HEK293 (cell line): ENCODE data around the gene ZNF556.

Experiments used
- CTCF ChIA-PET: fragments of 350-600 bp; formaldehyde crosslinking; extraction: SDS; loops from one replicate; lab custom pipeline; 2021; ENCODE audit warnings: antibody characterized with exemption; lab: Yijun Ruan, JAX
- POLR2A ChIA-PET: fragments of 300-600 bp; formaldehyde crosslinking; extraction: SDS; loops from one replicate; lab custom pipeline; 2020; ENCODE audit warnings: antibody characterized with exemption, inconsistent platforms; lab: Yijun Ruan, JAX
- H3K27ac ChIP-seq: fragments of 200-500 bp; sonication (Bioruptor generic); 2 replicates; pipeline ENCODE4 v1.5.1; 2014; ENCODE audit warnings: low read depth, low read length, control low read depth, inconsistent platforms; ENCODE audit errors: extremely low read depth
- H3K36me3 ChIP-seq, 2 experiments: fragments of 200-500 bp in 1 of 2; sonication (Bioruptor generic) in 1 of 2; 1 replicate in 1 of 2; 2 replicates in 1 of 2; pipeline ENCODE4 v1.5.1; 2014 to 2017; ENCODE audit warnings: inconsistent platforms in 2 of 2, low read length in 2 of 2; ENCODE audit not compliant: control insufficient read depth in 2 of 2, insufficient read depth in 1 of 2
- H3K4me1 ChIP-seq: fragments of 200-500 bp; sonication (Bioruptor generic); 2 replicates; pipeline ENCODE4 v1.5.1; 2014; ENCODE audit warnings: mild to moderate bottlenecking, low read length, inconsistent platforms; ENCODE audit not compliant: control insufficient read depth, insufficient read depth
- H3K4me3 ChIP-seq: 2 replicates; pipeline ENCODE4 v1.5.1; 2011; ENCODE audit warnings: low read depth, mild to moderate bottlenecking, control low read depth, low read length, moderate library complexity
- H3K9me3 ChIP-seq: fragments of 200-500 bp; sonication (Bioruptor generic); 2 replicates; pipeline ENCODE4 v1.5.1; 2014; ENCODE audit warnings: low read depth, low read length, inconsistent platforms; ENCODE audit not compliant: control insufficient read depth, insufficient read depth
- CTCF ChIP-seq: fragments of 450-650 bp; formaldehyde crosslinking; IDR thresholded peaks from 2 replicates; pipeline ENCODE4 v1.5.1; 2016; ENCODE audit warnings: missing biosample characterization, missing genetic modification characterization
- GLIS2 ChIP-seq: fragments of 450-650 bp; formaldehyde crosslinking; IDR thresholded peaks from 2 replicates; pipeline ENCODE4 v1.5.1; 2016; ENCODE audit warnings: missing biosample characterization, missing genetic modification characterization
- KLF17 ChIP-seq: fragments of 450-650 bp; formaldehyde crosslinking; IDR thresholded peaks from 2 replicates; pipeline ENCODE4 v1.5.1; 2016; ENCODE audit warnings: missing biosample characterization, missing genetic modification characterization
- KLF7 ChIP-seq: fragments of 450-650 bp; formaldehyde crosslinking; IDR thresholded peaks from 2 replicates; pipeline ENCODE4 v1.5.1; 2016; ENCODE audit warnings: missing biosample characterization, missing genetic modification characterization, borderline replicate concordance
- MYNN ChIP-seq: fragments of 450-650 bp; formaldehyde crosslinking; IDR thresholded peaks from 2 replicates; pipeline ENCODE4 v1.5.1; 2016; ENCODE audit warnings: missing biosample characterization, missing genetic modification characterization, borderline replicate concordance
- PRDM10 ChIP-seq: fragments of 450-650 bp; formaldehyde crosslinking; IDR thresholded peaks from 2 replicates; pipeline ENCODE4 v1.5.1; 2016; ENCODE audit warnings: missing biosample characterization, missing genetic modification characterization
- SALL2 ChIP-seq: fragments of 450-650 bp; formaldehyde crosslinking; IDR thresholded peaks from 2 replicates; pipeline ENCODE4 v1.5.0; 2017; ENCODE audit warnings: missing biosample characterization, mild to moderate bottlenecking, missing genetic modification characterization, borderline replicate concordance
- SCRT2 ChIP-seq: fragments of 450-650 bp; formaldehyde crosslinking; IDR thresholded peaks from 2 replicates; pipeline ENCODE4 v1.5.1; 2016; ENCODE audit warnings: missing biosample characterization, missing genetic modification characterization
- TRIM28 ChIP-seq: IDR thresholded peaks from 2 replicates; pipeline ENCODE4 v1.6.1; 2011; ENCODE audit warnings: low read length, control low read depth, borderline replicate concordance
- WT1 ChIP-seq: fragments of 450-650 bp; formaldehyde crosslinking; IDR thresholded peaks from 2 replicates; pipeline ENCODE4 v1.5.1; 2016; ENCODE audit warnings: missing biosample characterization, missing genetic modification characterization
- YY1 ChIP-seq: fragments of 450-650 bp; formaldehyde crosslinking; IDR thresholded peaks from 2 replicates; pipeline ENCODE4 v1.5.1; 2018; ENCODE audit warnings: missing biosample characterization, missing genetic modification characterization
- ZFP3 ChIP-seq: fragments of 450-650 bp; formaldehyde crosslinking; IDR thresholded peaks from 2 replicates; pipeline ENCODE4 v1.5.1; 2016; ENCODE audit warnings: low read depth, missing biosample characterization, missing genetic modification characterization
- ZNF157 ChIP-seq: fragments of 450-650 bp; formaldehyde crosslinking; IDR thresholded peaks from 2 replicates; pipeline ENCODE4 v1.5.1; 2016; ENCODE audit warnings: missing biosample characterization, missing genetic modification characterization
- ZNF19 ChIP-seq: fragments of 450-650 bp; formaldehyde crosslinking; IDR thresholded peaks from 2 replicates; pipeline ENCODE4; 2016; ENCODE audit warnings: missing biosample characterization, missing genetic modification characterization, low read depth
- ZNF274 ChIP-seq, 2 experiments: fragments of 200-500 bp in 1 of 2; fragments of 450-650 bp in 1 of 2; sonication (Bioruptor generic) in 1 of 2; formaldehyde crosslinking in 1 of 2; IDR thresholded peaks; 2 replicates each; pipeline versions ENCODE4 v1.5.1 to v1.6.1; 2014 to 2016; ENCODE audit warnings: borderline replicate concordance in 1 of 2, inconsistent platforms in 1 of 2, low read length in 1 of 2, missing biosample characterization in 1 of 2, missing genetic modification characterization in 1 of 2
- ZNF280C ChIP-seq: fragments of 450-650 bp; formaldehyde crosslinking; IDR thresholded peaks from 2 replicates; pipeline ENCODE4 v1.5.1; 2016; ENCODE audit warnings: missing biosample characterization, missing genetic modification characterization
- ZNF302 ChIP-seq: fragments of 450-650 bp; formaldehyde crosslinking; IDR thresholded peaks from 2 replicates; pipeline ENCODE4 v1.5.1; 2016; ENCODE audit warnings: missing biosample characterization, missing genetic modification characterization, low read depth
- ZNF350 ChIP-seq: fragments of 450-650 bp; formaldehyde crosslinking; IDR thresholded peaks from 2 replicates; pipeline ENCODE4 v1.5.0; 2017; ENCODE audit warnings: missing biosample characterization, mild to moderate bottlenecking, missing genetic modification characterization
- ZNF433 ChIP-seq: fragments of 450-650 bp; formaldehyde crosslinking; IDR thresholded peaks from 2 replicates; pipeline ENCODE4 v1.5.1; 2016; ENCODE audit warnings: missing biosample characterization, missing genetic modification characterization, low read depth
- ZNF654 ChIP-seq: fragments of 450-650 bp; formaldehyde crosslinking; IDR thresholded peaks from 2 replicates; pipeline ENCODE4 v1.5.1; 2016; ENCODE audit warnings: low read depth, missing biosample characterization, missing genetic modification characterization
- ZNF660 ChIP-seq: fragments of 450-650 bp; IDR thresholded peaks from 2 replicates; pipeline ENCODE4 v1.5.1; 2018; ENCODE audit warnings: missing biosample characterization, mild to moderate bottlenecking, missing genetic modification characterization
- ZNF692 ChIP-seq: fragments of 450-650 bp; formaldehyde crosslinking; IDR thresholded peaks from 2 replicates; pipeline ENCODE4 v1.5.1; 2016; ENCODE audit warnings: missing biosample characterization, missing genetic modification characterization
- ZNF707 ChIP-seq: fragments of 450-650 bp; formaldehyde crosslinking; IDR thresholded peaks from 2 replicates; pipeline ENCODE4 v1.5.1; 2016; ENCODE audit warnings: missing biosample characterization, missing genetic modification characterization
- TF ChIP-seq, protein P1 (sequence below): fragments of 450-650 bp; formaldehyde crosslinking; IDR thresholded peaks from 2 replicates; pipeline ENCODE4 v1.5.1; 2017; ENCODE audit warnings: missing biosample characterization, missing genetic modification characterization

ZNF556 gene

DNA sequence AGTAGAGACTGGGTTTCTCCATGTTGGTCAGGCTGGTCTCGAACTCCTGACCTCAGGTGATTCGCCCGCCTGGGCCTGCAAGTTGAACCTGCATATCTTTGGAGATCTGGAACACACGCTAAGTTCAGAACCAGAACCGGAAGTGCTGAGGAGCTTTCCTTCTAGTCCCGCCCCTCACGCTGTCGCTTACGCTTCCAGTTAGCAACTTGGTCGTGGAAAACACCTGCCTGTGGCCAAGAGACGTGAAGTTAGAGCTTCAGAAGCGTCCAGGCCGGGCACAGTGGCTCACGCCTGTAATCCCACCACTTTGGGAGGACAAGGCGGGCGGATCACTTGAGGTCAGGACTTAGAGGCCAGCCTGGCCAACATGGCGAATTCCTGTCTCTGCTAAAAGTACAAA lies 18.6 kb downstream of the ZNF556 start (continued):
- TF ChIP-seq WT1 (no peak), KLF7 (tag by site-specific recombination) (no peak), GLIS2 (tag by site-specific recombination) (no peak), MYNN (tag by site-specific recombination) (no peak), SCRT2 (no peak), SALL2 (tag by site-specific recombination) (no peak)
- TF ChIP-seq, all 188 proteins: peak for 0

DNA sequence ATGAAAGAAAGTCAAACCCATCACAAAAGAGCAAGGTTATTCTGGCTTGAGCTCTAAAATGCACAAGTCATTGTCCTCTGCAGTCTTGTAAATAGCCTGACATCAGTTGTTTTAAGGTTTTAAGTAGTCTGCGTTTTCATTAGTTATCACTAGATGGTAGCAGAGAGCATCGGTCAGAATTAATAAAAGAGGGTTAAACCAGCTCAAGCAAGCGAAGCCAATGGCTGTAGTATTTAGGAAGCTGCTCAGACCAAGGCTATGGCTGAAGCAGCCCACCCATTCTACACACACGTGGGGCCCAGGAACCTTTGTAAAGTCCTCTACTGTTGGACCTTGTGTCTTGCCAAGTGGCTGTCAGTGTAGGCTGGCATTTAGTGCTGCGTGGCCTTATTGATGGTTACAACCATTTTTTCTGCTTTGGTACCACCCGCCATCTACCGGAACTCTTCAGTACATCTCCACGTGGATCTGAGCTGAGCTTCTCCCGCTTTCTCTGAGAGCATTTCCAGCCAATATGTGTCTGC lies 20.3 kb downstream of the ZNF556 start:
- no peak overlapping the region for H3K27ac ChIP-seq
- H3K4me3 ChIP-seq, result no peak overlapping the region
- ChIA-PET POLR2A (interaction anchor here (1.2 kb wide), 2 partner anchors 13 to 63 kb away, joined by 7 to 9 read pairs; partner anchors contain the start of gene ZNF57), CTCF (interaction anchor here (0.6 to 2.7 kb wide), 27 partner anchors 8 to 388 kb away, joined by 3 to 13 read pairs (median 3); partner anchors contain the start of genes ZNF556, ZNF57 and ZNF77)
- H3K4me1 ChIP-seq, result no peaks in the 10 kb centered on the region
- no peaks in the 10 kb centered on the region for H3K36me3 ChIP-seq
- no peaks in the 10 kb centered on the region for H3K9me3 ChIP-seq
- TF ChIP-seq ZNF350 (tag by site-specific recombination) (no peak), KLF17 (tag by site-specific recombination) (no peak), KLF7 (tag by site-specific recombination) (no peak), ZNF19 (no peak), ZNF274 (IDR thresholded peaks at IDR 0.05; ENCODE audit: low read length) (no peak), ZNF274 (tag by site-specific recombination; IDR thresholded peaks at IDR 0.05; ENCODE audit: borderline replicate concordance) (no peak), ZNF280C (tag by site-specific recombination) (no peak), PRDM10 (tag by site-specific recombination) (peak; percentile 93), ZNF302 (tag by site-specific recombination) (no peak), ZNF654 (tag by site-specific recombination) (peak; percentile 74), ZNF660 (tag by site-specific recombination) (peak; percentile 52; the same call in 1 of the 2 replicates), ZFP3 (tag by site-specific recombination) (no peak), TRIM28 (0 out of 2 replicates have a peak, but pooled peaks have one; percentile 22), ZNF707 (tag by site-specific recombination) (no peak), CTCF (tag by site-specific recombination) (peak; percentile 46; the same call in 1 of the 2 replicates), ZNF157 (no peak), ZNF692 (tag by site-specific recombination) (0 out of 2 replicates have a peak, but pooled peaks have one; percentile 16), ZNF433 (tag by site-specific recombination) (no peak), YY1 (tag by site-specific recombination) (peak; percentile 37; the same call in 1 of the 2 replicates)
- TF ChIP-seq, protein P1, sequence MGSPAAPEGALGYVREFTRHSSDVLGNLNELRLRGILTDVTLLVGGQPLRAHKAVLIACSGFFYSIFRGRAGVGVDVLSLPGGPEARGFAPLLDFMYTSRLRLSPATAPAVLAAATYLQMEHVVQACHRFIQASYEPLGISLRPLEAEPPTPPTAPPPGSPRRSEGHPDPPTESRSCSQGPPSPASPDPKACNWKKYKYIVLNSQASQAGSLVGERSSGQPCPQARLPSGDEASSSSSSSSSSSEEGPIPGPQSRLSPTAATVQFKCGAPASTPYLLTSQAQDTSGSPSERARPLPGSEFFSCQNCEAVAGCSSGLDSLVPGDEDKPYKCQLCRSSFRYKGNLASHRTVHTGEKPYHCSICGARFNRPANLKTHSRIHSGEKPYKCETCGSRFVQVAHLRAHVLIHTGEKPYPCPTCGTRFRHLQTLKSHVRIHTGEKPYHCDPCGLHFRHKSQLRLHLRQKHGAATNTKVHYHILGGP, result no peak
